Retina (tissue), 1 donor: Measurements from ENCODE around the gene OAS2.

Source experiments
- DNase-seq: peaks from one replicate; pipeline ENCODE4 v3.0.0-alpha.2; 2016

Gene OAS2

GRCh38 chr12:112978163-112979040 lies at the start of gene OAS2:
TSS of gene OAS2 (plus strand) at chr12:112978519. CDS start at chr12:112978609, 90 bp downstream.
- DNase-seq, result no peak

- no peak for DNase-seq
Measured at GRCh38 chr12:112928978-112929377, 49.3 kb upstream of the OAS2 start.

- no peak for DNase-seq
Measured at GRCh38 chr12:112929715-112930114, 48.6 kb upstream of the OAS2 start.

GRCh38 chr12:112930350-112930749 lies 48.0 kb upstream of the OAS2 start:
- DNase-seq, result no peak

GRCh38 chr12:112932485-112933128 lies 45.7 kb upstream of the OAS2 start:
- no peak for DNase-seq

- no peak for DNase-seq
Measured at GRCh38 chr12:112933129-112933505, 45.2 kb upstream of the OAS2 start.

- no peak for DNase-seq
Measured at GRCh38 chr12:112936264-112936663, 42.1 kb upstream of the OAS2 start.

GRCh38 chr12:112936927-112937326 lies 41.4 kb upstream of the OAS2 start:
- no peak for DNase-seq

- peak; percentile 85 for DNase-seq
Measured at GRCh38 chr12:112937741-112938719, 40.3 kb upstream of the OAS2 start, which contains the start of gene OAS3. TSS of gene OAS3 (plus strand) at chr12:112938474. CDS start at chr12:112938531, 57 bp downstream.

- no peak for DNase-seq
Measured at GRCh38 chr12:112938751-112939150, 39.6 kb upstream of the OAS2 start.

GRCh38 chr12:112939761-112940381 lies 38.4 kb upstream of the OAS2 start:
- DNase-seq, result no peak

- no peak for DNase-seq
Measured at GRCh38 chr12:112941528-112942335, 36.6 kb upstream of the OAS2 start.

GRCh38 chr12:112942572-112942971 lies 35.7 kb upstream of the OAS2 start:
- DNase-seq, result no peak

GRCh38 chr12:112944024-112944690 lies 34.2 kb upstream of the OAS2 start:
- no peak for DNase-seq

- no peak for DNase-seq
Measured at GRCh38 chr12:112945515-112945914, 32.8 kb upstream of the OAS2 start.

GRCh38 chr12:112946236-112947000 lies 31.9 kb upstream of the OAS2 start:
- DNase-seq, result no peak

GRCh38 chr12:112947314-112947713 lies 31.0 kb upstream of the OAS2 start:
- DNase-seq, result no peak

GRCh38 chr12:112947761-112948160 lies 30.6 kb upstream of the OAS2 start:
- no peak for DNase-seq

GRCh38 chr12:112948806-112949205 lies 29.5 kb upstream of the OAS2 start:
- DNase-seq, result no peak

- DNase-seq, result no peak
Measured at GRCh38 chr12:112950701-112951100, 27.6 kb upstream of the OAS2 start.
